ENCODE data around the gene SLC4A7.
"Not testable (repeated sequence)": the region's sequence is repeated elsewhere in the genome, so short reads cannot be mapped to it uniquely, and the experiment has no call there.

Gene SLC4A7

GRCh38 chr3:27429909-27430308 is 54.3 kb downstream of the SLC4A7 start:
- no peak for DNase-seq (ENCODE audit: low read depth in 2 of 2)

- DNase-seq (ENCODE audit: low read depth in 2 of 2) = no peak
Measured at GRCh38 chr3:27428446-27428845, 55.7 kb downstream of the SLC4A7 start.

GRCh38 chr3:27426926-27427325 is 57.3 kb downstream of the SLC4A7 start:
- no peak for DNase-seq (ENCODE audit: low read depth in 2 of 2)

- DNase-seq (ENCODE audit: low read depth in 2 of 2) = no peak
Measured at GRCh38 chr3:27425896-27426565, 58.2 kb downstream of the SLC4A7 start.

GRCh38 chr3:27424812-27425521 is 59.2 kb downstream of the SLC4A7 start:
- not testable (repeated sequence) for DNase-seq (ENCODE audit: low read depth in 2 of 2)

- no peak for DNase-seq (ENCODE audit: low read depth in 2 of 2)
Measured at GRCh38 chr3:27423463-27423862, 60.7 kb downstream of the SLC4A7 start.

- DNase-seq (ENCODE audit: low read depth in 2 of 2) = no peak
Measured at GRCh38 chr3:27422617-27423016, 61.6 kb downstream of the SLC4A7 start.

- DNase-seq (ENCODE audit: low read depth in 2 of 2) = no peak
Measured at GRCh38 chr3:27415202-27415601, 69.0 kb downstream of the SLC4A7 start.

- no peak for DNase-seq (ENCODE audit: low read depth in 2 of 2)
Measured at GRCh38 chr3:27392950-27393679, 91.1 kb downstream of the SLC4A7 start.

GRCh38 chr3:27392414-27392813 is 91.8 kb downstream of the SLC4A7 start:
- DNase-seq (ENCODE audit: low read depth in 2 of 2) = not testable (repeated sequence)

GRCh38 chr3:27391796-27392195 is 92.4 kb downstream of the SLC4A7 start:
- no peak for DNase-seq (ENCODE audit: low read depth in 2 of 2)

- no peak for DNase-seq (ENCODE audit: low read depth in 2 of 2)
Measured at GRCh38 chr3:27387625-27388024, 96.6 kb downstream of the SLC4A7 start.

- no peak for DNase-seq (ENCODE audit: low read depth in 2 of 2)
Measured at GRCh38 chr3:27385504-27385903, 98.7 kb downstream of the SLC4A7 start.

- DNase-seq (ENCODE audit: low read depth in 2 of 2) = no peak
Measured at GRCh38 chr3:27384191-27384590, 100.0 kb downstream of the SLC4A7 start.

- DNase-seq (ENCODE audit: low read depth in 2 of 2) = no peak
Measured at GRCh38 chr3:27380433-27381357, 103.5 kb downstream of the SLC4A7 start.

GRCh38 chr3:27378331-27378730 is 105.9 kb downstream of the SLC4A7 start:
- no peak for DNase-seq (ENCODE audit: low read depth in 2 of 2)

GRCh38 chr3:27376109-27376772 is 107.9 kb downstream of the SLC4A7 start:
- DNase-seq (ENCODE audit: low read depth in 2 of 2) = no peak

GRCh38 chr3:27368831-27369607 is 115.2 kb downstream of the SLC4A7 start, which contains the start of gene NEK10:
Gene NEK10, minus strand, starts transcription at chr3:27369383. Its CDS starts 16,501 bp downstream, at chr3:27352882.
- DNase-seq (ENCODE audit: low read depth in 2 of 2) = peak; percentile 78 to 82

GRCh38 chr3:27366062-27366591 is 118.1 kb downstream of the SLC4A7 start:
- DNase-seq (ENCODE audit: low read depth in 2 of 2) = no peak

All from activated CD8-positive, alpha-beta memory T cell treated with anti-CD3 and anti-CD28 coated beads for 4 hours (primary cell).